Measurements from ENCODE around the gene FAM53C.

FAM53C gene

DNA sequence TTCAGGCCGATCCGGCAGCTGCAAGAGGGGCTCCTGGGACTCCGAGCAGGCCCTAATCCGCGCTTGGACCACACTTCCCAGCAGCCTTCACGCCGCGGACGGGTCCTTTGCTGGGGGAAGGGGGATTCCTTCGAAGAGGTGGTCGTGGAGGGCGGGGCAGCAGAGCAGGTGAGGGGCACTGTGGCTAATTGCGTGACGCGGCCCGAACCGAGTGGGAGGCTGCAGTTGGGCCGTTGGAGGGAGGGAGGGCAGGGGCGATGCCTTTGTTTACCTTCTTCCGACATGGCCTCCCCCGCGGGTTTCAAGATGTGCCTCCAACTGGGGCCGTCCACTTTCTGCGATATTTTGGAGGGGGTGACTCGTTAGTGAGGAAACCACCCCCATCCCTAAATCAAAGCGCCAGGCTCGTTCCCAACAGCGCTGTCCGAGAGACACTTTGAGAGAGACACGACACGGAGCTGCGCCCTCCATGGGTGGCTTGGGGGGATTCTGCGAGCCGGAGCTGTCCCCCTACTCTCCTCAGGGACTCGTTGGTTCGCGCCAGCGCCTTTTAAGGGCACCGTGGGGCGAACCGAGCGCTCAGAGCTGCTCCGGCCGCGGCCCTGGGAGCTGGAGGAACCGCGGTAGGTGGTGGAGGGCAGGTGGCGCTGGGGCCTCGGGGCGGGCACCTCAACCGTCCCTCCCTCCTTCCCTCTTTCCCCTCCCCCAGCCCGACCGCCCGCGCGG is at the start of gene FAM53C (continued):
- TF ChIP-seq ZNF747 (tag by site-specific recombination; IDR thresholded peaks at IDR 0.05) (no peak), ZBTB21 (tag by site-specific recombination; IDR thresholded peaks at IDR 0.05) (peak; percentile 8; the same call in 1 of the 2 replicates), ZNF133 (tag by site-specific recombination; IDR thresholded peaks at IDR 0.05) (no peak), BCL11B (tag by site-specific recombination; IDR thresholded peaks at IDR 0.05; ENCODE audit: low read depth) (0 out of 2 replicates have a peak, but pooled peaks have one; percentile 36), ZSCAN18 (tag by site-specific recombination; IDR thresholded peaks at IDR 0.05) (no peak), OVOL3 (tag by site-specific recombination; IDR thresholded peaks at IDR 0.05) (no peak), ZNF37A (tag by site-specific recombination; IDR thresholded peaks at IDR 0.05) (no peak), ZNF112 (tag by site-specific recombination; IDR thresholded peaks at IDR 0.05) (no peak), ZBTB1 (tag by site-specific recombination; IDR thresholded peaks at IDR 0.05) (0 out of 2 replicates have a peak, but pooled peaks have one; percentile 55), MEIS1 (CRISPR knock-in tag; IDR thresholded peaks at IDR 0.05; ENCODE audit: borderline replicate concordance) (no peak), TRIM28 (IDR thresholded peaks at IDR 0.05; ENCODE audit: borderline replicate concordance, low read length) (no peak), OSR2 (tag by site-specific recombination; IDR thresholded peaks at IDR 0.05) (no peak), ZNF426 (tag by site-specific recombination; IDR thresholded peaks at IDR 0.05) (no peak), ZNF624 (tag by site-specific recombination; IDR thresholded peaks at IDR 0.05) (0 out of 2 replicates have a peak, but pooled peaks have one; percentile 14), SCRT2 (tag by site-specific recombination; IDR thresholded peaks at IDR 0.05) (no peak), ZNF677 (tag by site-specific recombination; IDR thresholded peaks at IDR 0.05) (no peak), ZNF48 (tag by site-specific recombination; IDR thresholded peaks at IDR 0.05) (no peak), ZNF132 (tag by site-specific recombination; IDR thresholded peaks at IDR 0.05; ENCODE audit: borderline replicate concordance) (no peak)
- TF ChIP-seq, protein P1, sequence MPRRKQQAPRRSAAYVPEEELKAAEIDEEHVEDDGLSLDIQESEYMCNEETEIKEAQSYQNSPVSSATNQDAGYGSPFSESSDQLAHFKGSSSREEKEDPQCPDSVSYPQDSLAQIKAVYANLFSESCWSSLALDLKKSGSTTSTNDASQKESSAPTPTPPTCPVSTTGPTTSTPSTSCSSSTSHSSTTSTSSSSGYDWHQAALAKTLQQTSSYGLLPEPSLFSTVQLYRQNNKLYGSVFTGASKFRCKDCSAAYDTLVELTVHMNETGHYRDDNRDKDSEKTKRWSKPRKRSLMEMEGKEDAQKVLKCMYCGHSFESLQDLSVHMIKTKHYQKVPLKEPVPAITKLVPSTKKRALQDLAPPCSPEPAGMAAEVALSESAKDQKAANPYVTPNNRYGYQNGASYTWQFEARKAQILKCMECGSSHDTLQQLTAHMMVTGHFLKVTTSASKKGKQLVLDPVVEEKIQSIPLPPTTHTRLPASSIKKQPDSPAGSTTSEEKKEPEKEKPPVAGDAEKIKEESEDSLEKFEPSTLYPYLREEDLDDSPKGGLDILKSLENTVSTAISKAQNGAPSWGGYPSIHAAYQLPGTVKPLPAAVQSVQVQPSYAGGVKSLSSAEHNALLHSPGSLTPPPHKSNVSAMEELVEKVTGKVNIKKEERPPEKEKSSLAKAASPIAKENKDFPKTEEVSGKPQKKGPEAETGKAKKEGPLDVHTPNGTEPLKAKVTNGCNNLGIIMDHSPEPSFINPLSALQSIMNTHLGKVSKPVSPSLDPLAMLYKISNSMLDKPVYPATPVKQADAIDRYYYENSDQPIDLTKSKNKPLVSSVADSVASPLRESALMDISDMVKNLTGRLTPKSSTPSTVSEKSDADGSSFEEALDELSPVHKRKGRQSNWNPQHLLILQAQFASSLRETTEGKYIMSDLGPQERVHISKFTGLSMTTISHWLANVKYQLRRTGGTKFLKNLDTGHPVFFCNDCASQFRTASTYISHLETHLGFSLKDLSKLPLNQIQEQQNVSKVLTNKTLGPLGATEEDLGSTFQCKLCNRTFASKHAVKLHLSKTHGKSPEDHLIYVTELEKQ (tag by site-specific recombination; IDR thresholded peaks at IDR 0.05; ENCODE audit: borderline replicate concordance) = 0 out of 2 replicates have a peak, but pooled peaks have one; percentile 4
- TF ChIP-seq, protein P2, sequence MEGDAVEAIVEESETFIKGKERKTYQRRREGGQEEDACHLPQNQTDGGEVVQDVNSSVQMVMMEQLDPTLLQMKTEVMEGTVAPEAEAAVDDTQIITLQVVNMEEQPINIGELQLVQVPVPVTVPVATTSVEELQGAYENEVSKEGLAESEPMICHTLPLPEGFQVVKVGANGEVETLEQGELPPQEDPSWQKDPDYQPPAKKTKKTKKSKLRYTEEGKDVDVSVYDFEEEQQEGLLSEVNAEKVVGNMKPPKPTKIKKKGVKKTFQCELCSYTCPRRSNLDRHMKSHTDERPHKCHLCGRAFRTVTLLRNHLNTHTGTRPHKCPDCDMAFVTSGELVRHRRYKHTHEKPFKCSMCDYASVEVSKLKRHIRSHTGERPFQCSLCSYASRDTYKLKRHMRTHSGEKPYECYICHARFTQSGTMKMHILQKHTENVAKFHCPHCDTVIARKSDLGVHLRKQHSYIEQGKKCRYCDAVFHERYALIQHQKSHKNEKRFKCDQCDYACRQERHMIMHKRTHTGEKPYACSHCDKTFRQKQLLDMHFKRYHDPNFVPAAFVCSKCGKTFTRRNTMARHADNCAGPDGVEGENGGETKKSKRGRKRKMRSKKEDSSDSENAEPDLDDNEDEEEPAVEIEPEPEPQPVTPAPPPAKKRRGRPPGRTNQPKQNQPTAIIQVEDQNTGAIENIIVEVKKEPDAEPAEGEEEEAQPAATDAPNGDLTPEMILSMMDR (tag by site-specific recombination; IDR thresholded peaks at IDR 0.05) = peak; percentile 58; the same call in 1 of the 2 replicates
- TF ChIP-seq, protein P3, sequence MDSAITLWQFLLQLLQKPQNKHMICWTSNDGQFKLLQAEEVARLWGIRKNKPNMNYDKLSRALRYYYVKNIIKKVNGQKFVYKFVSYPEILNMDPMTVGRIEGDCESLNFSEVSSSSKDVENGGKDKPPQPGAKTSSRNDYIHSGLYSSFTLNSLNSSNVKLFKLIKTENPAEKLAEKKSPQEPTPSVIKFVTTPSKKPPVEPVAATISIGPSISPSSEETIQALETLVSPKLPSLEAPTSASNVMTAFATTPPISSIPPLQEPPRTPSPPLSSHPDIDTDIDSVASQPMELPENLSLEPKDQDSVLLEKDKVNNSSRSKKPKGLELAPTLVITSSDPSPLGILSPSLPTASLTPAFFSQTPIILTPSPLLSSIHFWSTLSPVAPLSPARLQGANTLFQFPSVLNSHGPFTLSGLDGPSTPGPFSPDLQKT (IDR thresholded peaks at IDR 0.05; ENCODE audit: borderline replicate concordance, low read depth, low read length) = no peak
- TF ChIP-seq, protein P4, sequence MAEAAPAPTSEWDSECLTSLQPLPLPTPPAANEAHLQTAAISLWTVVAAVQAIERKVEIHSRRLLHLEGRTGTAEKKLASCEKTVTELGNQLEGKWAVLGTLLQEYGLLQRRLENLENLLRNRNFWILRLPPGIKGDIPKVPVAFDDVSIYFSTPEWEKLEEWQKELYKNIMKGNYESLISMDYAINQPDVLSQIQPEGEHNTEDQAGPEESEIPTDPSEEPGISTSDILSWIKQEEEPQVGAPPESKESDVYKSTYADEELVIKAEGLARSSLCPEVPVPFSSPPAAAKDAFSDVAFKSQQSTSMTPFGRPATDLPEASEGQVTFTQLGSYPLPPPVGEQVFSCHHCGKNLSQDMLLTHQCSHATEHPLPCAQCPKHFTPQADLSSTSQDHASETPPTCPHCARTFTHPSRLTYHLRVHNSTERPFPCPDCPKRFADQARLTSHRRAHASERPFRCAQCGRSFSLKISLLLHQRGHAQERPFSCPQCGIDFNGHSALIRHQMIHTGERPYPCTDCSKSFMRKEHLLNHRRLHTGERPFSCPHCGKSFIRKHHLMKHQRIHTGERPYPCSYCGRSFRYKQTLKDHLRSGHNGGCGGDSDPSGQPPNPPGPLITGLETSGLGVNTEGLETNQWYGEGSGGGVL (tag by site-specific recombination; IDR thresholded peaks at IDR 0.05) = peak; percentile 88
- TF ChIP-seq, protein P5, sequence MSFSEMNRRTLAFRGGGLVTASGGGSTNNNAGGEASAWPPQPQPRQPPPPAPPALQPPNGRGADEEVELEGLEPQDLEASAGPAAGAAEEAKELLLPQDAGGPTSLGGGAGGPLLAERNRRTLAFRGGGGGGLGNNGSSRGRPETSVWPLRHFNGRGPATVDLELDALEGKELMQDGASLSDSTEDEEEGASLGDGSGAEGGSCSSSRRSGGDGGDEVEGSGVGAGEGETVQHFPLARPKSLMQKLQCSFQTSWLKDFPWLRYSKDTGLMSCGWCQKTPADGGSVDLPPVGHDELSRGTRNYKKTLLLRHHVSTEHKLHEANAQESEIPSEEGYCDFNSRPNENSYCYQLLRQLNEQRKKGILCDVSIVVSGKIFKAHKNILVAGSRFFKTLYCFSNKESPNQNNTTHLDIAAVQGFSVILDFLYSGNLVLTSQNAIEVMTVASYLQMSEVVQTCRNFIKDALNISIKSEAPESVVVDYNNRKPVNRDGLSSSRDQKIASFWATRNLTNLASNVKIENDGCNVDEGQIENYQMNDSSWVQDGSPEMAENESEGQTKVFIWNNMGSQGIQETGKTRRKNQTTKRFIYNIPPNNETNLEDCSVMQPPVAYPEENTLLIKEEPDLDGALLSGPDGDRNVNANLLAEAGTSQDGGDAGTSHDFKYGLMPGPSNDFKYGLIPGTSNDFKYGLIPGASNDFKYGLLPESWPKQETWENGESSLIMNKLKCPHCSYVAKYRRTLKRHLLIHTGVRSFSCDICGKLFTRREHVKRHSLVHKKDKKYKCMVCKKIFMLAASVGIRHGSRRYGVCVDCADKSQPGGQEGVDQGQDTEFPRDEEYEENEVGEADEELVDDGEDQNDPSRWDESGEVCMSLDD (tag by site-specific recombination; IDR thresholded peaks at IDR 0.05) = peak; percentile 71
